ENCODE results near the gene WNK1.

GRCh38 chr12:931591-931990 lies 179.2 kb downstream of the WNK1 start:
- TF ChIP-seq POLR2A (IDR thresholded peaks at IDR 0.05; ENCODE audit: low read depth, low read length): no peak
- TF ChIP-seq CTCF (IDR thresholded peaks at IDR 0.05; ENCODE audit: extremely low read depth in 1 of 2, insufficient read depth in 1 of 2, low read depth in 1 of 2, low read length in 2 of 2): no peak
- TF ChIP-seq POLR2AphosphoS5 (IDR thresholded peaks at IDR 0.05; ENCODE audit: insufficient read depth, low read depth, low read length): no peak
- no peak for TF ChIP-seq GATA2 (IDR thresholded peaks at IDR 0.05; ENCODE audit: insufficient read depth, insufficient read length, low read depth, low read length)
- TF ChIP-seq EZH2 (IDR thresholded peaks at IDR 0.05; ENCODE audit: borderline replicate concordance, low read depth, low read length, severe bottlenecking): no peak

All from endothelial cell of umbilical vein (primary cell).